ENCODE measurements around the gene GPR107. TPM values are rescaled to one million over a fixed set of nuclear protein-coding genes. Genes with fewer than 3 reads are reported as not detected.

GPR107 gene
- total and polyA plus RNA-seq, 2 experiments from 2014 or later, result 6.2 to 30.7 TPM

DNA sequence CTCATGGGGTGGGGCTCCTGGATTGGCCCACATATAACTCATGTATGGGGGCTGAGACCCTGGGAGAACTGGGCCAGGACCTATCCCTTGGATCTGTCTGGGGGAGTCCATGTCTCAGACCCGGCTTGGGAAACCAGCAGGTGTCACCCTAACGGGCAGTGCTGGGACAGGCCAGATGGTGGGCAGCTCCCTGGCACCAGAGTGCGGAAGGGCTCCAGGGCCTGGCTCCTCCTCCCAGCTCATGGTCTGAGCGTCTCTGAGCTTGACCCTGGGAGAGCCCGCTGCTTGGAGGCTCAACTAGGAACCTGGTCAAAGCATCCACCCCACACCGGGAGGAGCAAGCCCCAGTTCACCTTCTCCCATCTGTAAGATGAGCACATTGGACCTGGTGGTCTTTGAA, 103.0 kb downstream of the GPR107 start (continued):
- TF ChIP-seq ZNF462 (CRISPR knock-in tag; IDR thresholded peaks at IDR 0.05), result no peak
- no peak for TF ChIP-seq ZNF114 (CRISPR knock-in tag; IDR thresholded peaks at IDR 0.05)

DNA sequence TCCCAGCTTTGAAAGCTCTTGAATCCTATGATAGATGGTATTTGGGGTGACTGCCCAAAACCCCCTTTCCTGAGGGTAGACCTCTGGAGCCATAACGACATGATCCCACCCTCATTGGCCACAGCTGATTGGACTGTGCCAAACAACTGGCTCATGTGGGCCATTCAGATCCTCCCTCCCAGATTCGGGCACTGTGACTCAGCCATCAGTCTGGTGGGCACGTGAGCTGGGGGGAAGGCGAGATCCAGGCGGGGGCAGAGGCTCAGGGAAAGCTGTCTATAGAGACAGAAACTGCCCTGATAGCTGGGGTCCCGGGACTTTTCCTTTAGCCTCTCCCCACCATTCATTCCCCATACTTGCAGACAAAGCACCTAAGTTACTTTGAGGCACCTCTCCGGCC, 103.4 kb downstream of the GPR107 start:
- Histone ChIP-seq H3K4me2 (no peak overlapping the region), H3K27ac (ENCODE audit: low read depth) (no peak overlapping the region), H4K20me1 (replicated peaks; ENCODE audit: insufficient read depth) (no peaks in the 10 kb centered on the region), H3K4me1 (ENCODE audit: insufficient read depth) (peaks cover 17% of the 10 kb centered on the region), H3K36me3 (ENCODE audit: insufficient read depth) (no peaks in the 10 kb centered on the region), H3K27me3 (ENCODE audit: insufficient read depth) (no peaks in the 10 kb centered on the region), H3K9me2 (ENCODE audit: insufficient read depth) (no peaks in the 10 kb centered on the region), H3K4me3 (no peak overlapping the region), H3F3A (replicated peaks; ENCODE audit: low read depth) (no peaks in the 10 kb centered on the region), H3K79me2 (replicated peaks; ENCODE audit: insufficient read depth) (no peaks in the 10 kb centered on the region), H2AFZ (no peak overlapping the region)
- TF ChIP-seq STAT1 (IDR thresholded peaks at IDR 0.05; ENCODE audit: unreplicated experiment) (no peak), POLR2AphosphoS5 (IDR thresholded peaks at IDR 0.05; ENCODE audit: low read depth) (no peak), ZNF114 (CRISPR knock-in tag; IDR thresholded peaks at IDR 0.05) (no peak), CREB1 (CRISPR knock-in tag; IDR thresholded peaks at IDR 0.05; ENCODE audit: low read depth) (no peak), EZH2 (IDR thresholded peaks at IDR 0.05; ENCODE audit: low read depth, unreplicated experiment) (no peak)
- TF ChIP-seq, protein P1, sequence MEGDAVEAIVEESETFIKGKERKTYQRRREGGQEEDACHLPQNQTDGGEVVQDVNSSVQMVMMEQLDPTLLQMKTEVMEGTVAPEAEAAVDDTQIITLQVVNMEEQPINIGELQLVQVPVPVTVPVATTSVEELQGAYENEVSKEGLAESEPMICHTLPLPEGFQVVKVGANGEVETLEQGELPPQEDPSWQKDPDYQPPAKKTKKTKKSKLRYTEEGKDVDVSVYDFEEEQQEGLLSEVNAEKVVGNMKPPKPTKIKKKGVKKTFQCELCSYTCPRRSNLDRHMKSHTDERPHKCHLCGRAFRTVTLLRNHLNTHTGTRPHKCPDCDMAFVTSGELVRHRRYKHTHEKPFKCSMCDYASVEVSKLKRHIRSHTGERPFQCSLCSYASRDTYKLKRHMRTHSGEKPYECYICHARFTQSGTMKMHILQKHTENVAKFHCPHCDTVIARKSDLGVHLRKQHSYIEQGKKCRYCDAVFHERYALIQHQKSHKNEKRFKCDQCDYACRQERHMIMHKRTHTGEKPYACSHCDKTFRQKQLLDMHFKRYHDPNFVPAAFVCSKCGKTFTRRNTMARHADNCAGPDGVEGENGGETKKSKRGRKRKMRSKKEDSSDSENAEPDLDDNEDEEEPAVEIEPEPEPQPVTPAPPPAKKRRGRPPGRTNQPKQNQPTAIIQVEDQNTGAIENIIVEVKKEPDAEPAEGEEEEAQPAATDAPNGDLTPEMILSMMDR (conservative IDR thresholded peaks at IDR 0.05; ENCODE audit: low read depth in 2 of 2), result no peak
- TF ChIP-seq, protein P2, sequence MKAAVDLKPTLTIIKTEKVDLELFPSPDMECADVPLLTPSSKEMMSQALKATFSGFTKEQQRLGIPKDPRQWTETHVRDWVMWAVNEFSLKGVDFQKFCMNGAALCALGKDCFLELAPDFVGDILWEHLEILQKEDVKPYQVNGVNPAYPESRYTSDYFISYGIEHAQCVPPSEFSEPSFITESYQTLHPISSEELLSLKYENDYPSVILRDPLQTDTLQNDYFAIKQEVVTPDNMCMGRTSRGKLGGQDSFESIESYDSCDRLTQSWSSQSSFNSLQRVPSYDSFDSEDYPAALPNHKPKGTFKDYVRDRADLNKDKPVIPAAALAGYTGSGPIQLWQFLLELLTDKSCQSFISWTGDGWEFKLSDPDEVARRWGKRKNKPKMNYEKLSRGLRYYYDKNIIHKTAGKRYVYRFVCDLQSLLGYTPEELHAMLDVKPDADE (IDR thresholded peaks at IDR 0.05), result no peak
- H3K4me1 Mint-ChIP-seq, result peaks cover 8% of the 10 kb centered on the region
- H3K9me3 Mint-ChIP-seq, result no peaks in the 10 kb centered on the region; the same call in 2 of the 3 replicates
- H3K27ac Mint-ChIP-seq, result no peak overlapping the region
- no peak overlapping the region for H3K4me3 Mint-ChIP-seq
- ATAC-seq (no peak), DNase-seq (ENCODE audit: low spot score) (no peak)
- no peaks in the 10 kb centered on the region for H3K36me3 Mint-ChIP-seq (ENCODE audit: low read depth)
- peaks cover 13% of the 10 kb centered on the region for H3K27me3 Mint-ChIP-seq (ENCODE audit: insufficient read depth, low read depth, poor library complexity)

Measured in GM23338 (cell line).